HAP-1 (cell line): ENCODE data around the gene COPS3.
A peak's percentile ranks its signal among the peaks of the same experiment; 100 is the strongest.

Source experiments
- DNase-seq, 2 experiments: peaks; one replicate each; pipeline ENCODE4 v3.0.0-alpha.2; 2016 to 2020; ENCODE audit warnings: low spot score in 2 of 2
- H3K27me3 ChIP-seq: fragments of 250-450 bp; sonication (Bioruptor Pico); 2 replicates; pipeline ENCODE4 v1.5.1; 2020; ENCODE audit warnings: low read depth, mild to moderate bottlenecking, moderate library complexity
- H3K36me3 ChIP-seq: fragments of 250-450 bp; sonication (Bioruptor Pico); replicated peaks from 2 replicates; pipeline ENCODE4 v1.5.1; 2020; ENCODE audit warnings: mild to moderate bottlenecking
- H3K4me1 ChIP-seq: fragments of 250-450 bp; sonication (Bioruptor Pico); 2 replicates; pipeline ENCODE4 v1.5.1; 2020; ENCODE audit warnings: mild to moderate bottlenecking
- H3K4me3 ChIP-seq: fragments of 250-450 bp; sonication (Bioruptor Pico); 2 replicates; pipeline ENCODE4 v1.5.1; 2020; ENCODE audit warnings: mild to moderate bottlenecking, moderate library complexity
- H3K9me3 ChIP-seq: fragments of 250-450 bp; sonication (Bioruptor Pico); 2 replicates; pipeline ENCODE4 v1.5.1; 2020; ENCODE audit warnings: mild to moderate bottlenecking, moderate library complexity
- in situ Hi-C: fragments of 300-500 bp; cut with MboI; formaldehyde crosslinking; loops from 3 replicates; pipeline ENCODE4 v1.14.3; 2020; ENCODE audit warnings: low sequenced_read_pairs, inconsistent platforms, mixed read lengths

Gene COPS3

GRCh38 chr17:17246879-17247278 is 34.2 kb downstream of the COPS3 start:
- no peak for DNase-seq
- Histone ChIP-seq H3K27me3 (no peaks in the 10 kb centered on the region), H3K4me3 (no peak overlapping the region), H3K36me3 (peaks cover 55% of the 10 kb centered on the region), H3K9me3 (no peaks in the 10 kb centered on the region), H3K4me1 (no peaks in the 10 kb centered on the region)
- in situ Hi-C loops, result no loop called here

DNA sequence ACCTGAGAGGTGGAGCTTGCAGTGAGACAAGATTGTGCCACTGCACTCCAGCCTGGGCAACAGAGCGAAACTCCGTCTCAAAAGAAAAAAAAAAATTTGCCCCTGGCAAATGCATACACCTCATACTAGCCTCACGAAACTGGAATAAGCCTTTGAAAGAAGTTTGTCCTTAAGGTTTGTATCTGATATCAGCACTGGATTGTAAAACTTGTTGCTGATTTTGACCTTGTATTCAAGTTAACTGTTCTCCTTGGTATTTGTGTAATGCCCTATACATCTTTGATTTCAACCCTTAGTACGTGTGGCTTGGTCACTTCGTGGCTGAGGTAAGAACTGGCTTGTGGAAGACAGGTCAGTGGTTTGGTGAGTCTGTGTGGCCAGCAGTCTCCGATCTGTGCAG is 37.9 kb downstream of the COPS3 start:
- H3K4me1 ChIP-seq, result peaks cover 7% of the 10 kb centered on the region
- H3K9me3 ChIP-seq, result no peaks in the 10 kb centered on the region
- DNase-seq, result no peak
- in situ Hi-C loops, result no loop called here
- H3K4me3 ChIP-seq, result no peak overlapping the region
- no peaks in the 10 kb centered on the region for H3K27me3 ChIP-seq
- H3K36me3 ChIP-seq, result peaks cover 24% of the 10 kb centered on the region

- no peak for DNase-seq
- peaks cover 14% of the 10 kb centered on the region for H3K36me3 ChIP-seq
- H3K4me3 ChIP-seq, result no peak overlapping the region
- H3K9me3 ChIP-seq, result no peaks in the 10 kb centered on the region
- peaks cover 7% of the 10 kb centered on the region for H3K4me1 ChIP-seq
- in situ Hi-C loops, result no loop called here
- H3K27me3 ChIP-seq, result no peaks in the 10 kb centered on the region
Observed at GRCh38 chr17:17242246-17242645, 38.8 kb downstream of the COPS3 start.

DNA sequence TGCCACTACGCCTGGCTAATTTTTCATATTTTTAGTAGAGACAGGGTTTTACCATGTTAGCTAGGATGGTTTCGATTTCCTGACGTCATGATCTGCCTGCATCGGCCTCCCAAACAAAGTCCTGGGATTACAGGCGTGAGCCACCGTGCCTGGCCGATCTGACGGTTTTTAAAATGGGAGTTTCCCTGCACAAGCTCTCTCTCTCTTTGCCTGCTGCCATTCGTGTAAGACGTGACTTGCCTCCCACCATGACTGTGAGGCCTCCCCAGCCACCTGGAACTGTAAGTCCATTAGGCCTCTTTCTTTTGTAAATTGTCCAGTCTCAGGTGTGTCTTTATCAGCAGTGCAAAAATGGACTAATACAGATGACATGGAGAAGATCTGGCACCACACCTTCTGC is 39.4 kb downstream of the COPS3 start:
- Histone ChIP-seq H3K9me3 (no peaks in the 10 kb centered on the region), H3K4me3 (no peak overlapping the region), H3K36me3 (peaks cover 9% of the 10 kb centered on the region), H3K4me1 (peaks cover 7% of the 10 kb centered on the region), H3K27me3 (no peaks in the 10 kb centered on the region)
- DNase-seq, result no peak
- in situ Hi-C loops, result no loop called here

DNA sequence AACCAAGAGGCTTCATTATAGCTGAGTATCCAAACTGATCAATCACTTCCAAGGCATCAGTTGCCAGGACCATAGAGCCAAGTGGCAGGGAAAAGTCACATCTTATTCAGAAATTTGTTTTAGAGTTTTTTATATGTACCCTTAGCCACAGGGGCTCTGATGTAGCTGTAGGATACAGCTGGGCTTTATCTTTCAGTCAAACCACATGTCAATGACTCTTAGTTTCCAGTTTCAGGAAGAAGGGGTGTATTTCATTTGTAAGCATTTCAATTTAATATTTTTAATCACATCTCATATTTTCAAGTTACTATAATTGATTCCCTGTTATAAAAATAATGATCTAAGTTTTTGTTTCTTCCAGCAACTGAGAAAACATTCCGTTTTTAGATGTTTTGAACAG is 41.2 kb downstream of the COPS3 start:
- DNase-seq, result no peak
- H3K36me3 ChIP-seq, result no peaks in the 10 kb centered on the region; the same call in 1 of the 2 replicates
- H3K4me3 ChIP-seq, result no peak overlapping the region
- H3K9me3 ChIP-seq, result no peaks in the 10 kb centered on the region
- H3K4me1 ChIP-seq, result peaks cover 12% of the 10 kb centered on the region
- no peaks in the 10 kb centered on the region for H3K27me3 ChIP-seq
- in situ Hi-C loops, result no loop called here

DNA sequence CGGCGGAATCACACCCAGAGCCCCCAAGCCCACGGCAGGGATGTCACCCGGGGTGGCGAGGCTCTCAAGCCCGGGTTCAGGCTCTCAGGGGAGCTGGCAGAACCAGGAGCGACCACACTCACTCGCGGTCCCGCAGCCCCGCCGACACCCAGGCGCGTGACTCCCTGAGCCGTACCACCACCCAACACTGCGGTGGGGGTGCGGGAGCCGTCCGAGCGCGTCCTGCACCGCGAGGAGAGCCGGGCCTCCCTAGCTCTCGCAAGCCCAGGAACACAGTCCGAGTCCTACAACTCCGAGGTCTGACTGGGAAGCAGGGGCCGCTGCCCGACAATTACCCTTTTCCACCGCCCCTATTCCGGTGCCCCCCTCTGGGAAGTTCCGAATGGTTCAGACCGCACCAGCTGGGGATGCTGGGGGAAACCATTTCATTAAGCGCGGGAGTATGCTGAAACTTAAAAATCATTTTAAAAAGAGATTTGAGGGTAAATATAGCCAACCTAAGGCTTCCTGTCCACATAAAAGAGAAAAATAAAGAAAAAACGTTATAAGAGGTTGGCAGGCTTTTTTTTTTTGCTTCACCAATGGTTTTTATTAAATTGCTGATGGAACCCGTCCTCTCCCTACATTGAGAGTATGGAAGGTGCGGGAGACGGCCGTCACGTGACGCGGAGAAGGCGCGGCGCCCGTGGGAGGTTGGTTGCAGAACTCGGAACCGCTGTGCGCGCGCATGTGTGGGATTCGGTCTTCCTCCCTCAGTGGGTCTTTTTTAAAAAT is 43.8 kb downstream of the COPS3 start, which contains the start of gene FLCN:
Gene FLCN, minus strand, starts transcription at position 143 of the 774 bp plus-strand sequence. CDS start 9,031 bp downstream, outside the sequence.
- peaks cover 12% of the 10 kb centered on the region for H3K4me1 ChIP-seq
- H3K27me3 ChIP-seq, result no peaks in the 10 kb centered on the region
- in situ Hi-C loops, result no loop called here
- H3K9me3 ChIP-seq, result no peaks in the 10 kb centered on the region
- peaks cover 4% of the 10 kb centered on the region for H3K36me3 ChIP-seq
- peak; percentile 77 to 90 for DNase-seq
- H3K4me3 ChIP-seq, result peak within 1 kb of the TSS; percentile 97

DNA sequence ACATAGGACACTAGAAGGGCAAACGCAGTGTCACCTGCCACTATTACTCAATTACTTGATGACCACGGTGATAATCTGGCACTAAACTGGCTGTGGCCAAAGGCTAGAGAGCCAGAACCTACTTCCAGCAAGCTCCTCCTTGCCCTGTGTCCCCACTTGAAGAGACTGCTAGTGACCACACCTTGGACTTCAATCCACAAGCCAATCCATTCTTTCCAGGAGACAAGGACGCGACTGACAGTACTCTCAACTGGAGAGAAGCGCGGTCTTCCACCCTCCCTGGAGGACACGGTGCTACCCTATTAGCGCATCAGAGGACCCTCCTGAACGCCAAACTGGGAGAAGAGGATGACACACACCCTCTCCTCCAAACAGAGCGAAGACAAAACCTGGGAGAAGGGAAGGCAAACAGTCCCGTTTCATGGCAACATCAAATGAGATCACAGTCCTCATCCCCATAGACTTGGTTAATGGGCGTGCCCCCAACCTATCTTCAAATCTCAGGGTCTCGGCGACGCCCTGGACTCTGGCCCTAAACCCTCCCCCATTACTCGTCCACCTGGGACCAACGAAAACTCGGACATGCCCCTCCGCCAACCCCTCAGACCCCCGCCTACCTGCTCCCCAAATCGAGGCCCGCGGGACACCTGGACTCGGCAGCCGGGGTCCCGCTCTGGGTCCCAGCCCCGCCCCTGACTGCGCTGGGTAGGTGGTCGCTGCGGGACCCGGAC is 44.6 kb downstream of the COPS3 start:
- in situ Hi-C loops, result no loop called here
- peaks cover 9% of the 10 kb centered on the region for H3K36me3 ChIP-seq
- no peaks in the 10 kb centered on the region for H3K27me3 ChIP-seq
- no peaks in the 10 kb centered on the region for H3K9me3 ChIP-seq
- peak overlapping the region; percentile 97 for H3K4me3 ChIP-seq
- peaks cover 12% of the 10 kb centered on the region for H3K4me1 ChIP-seq
- DNase-seq, result peak; percentile 15 to 46

DNA sequence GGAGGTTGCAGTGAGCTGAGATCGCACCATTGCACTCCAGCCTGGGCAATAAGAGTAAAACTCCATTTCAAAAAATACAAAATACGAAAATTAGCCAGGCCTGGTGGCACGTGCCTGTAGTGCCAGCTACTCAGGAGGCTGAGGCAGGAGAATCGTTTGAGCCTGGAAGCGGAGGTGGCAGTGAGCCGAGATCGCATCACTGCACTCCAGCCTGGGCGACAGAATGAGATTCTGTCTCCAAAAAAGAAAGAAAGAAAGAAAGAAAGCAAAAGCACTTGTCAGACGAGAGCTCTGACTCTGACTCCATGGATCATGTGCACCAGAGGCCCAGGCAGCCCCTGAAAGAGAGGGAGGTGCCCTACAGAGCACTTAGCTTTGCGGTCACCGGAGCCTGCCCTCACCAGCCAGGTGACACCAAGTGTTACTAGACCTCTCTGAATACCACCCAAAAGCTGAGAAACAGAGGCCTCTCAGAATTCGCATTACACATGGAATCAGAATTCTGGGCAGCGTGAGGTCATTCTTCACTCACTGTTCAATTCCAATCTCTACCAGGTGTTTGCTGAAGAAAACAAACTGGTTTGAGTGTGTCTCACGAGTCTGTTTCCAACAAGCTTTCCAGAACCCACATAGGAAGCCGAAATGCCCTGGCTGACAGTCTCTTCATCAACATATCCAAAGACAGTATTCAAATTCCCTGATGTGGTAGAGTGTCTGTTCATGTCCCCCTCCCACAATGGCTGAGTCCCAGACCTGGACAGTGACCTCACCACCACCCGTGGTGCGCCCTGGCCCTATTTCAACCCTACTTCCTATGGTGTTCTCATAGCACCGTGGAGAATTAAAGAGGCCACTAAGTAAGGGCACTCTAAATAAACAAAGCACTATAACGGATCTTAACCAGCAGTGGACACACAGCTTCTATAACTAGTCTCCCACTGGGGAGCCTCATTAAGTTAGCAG is 45.6 kb downstream of the COPS3 start:
- Histone ChIP-seq H3K4me3 (peak overlapping the region; percentile 97), H3K36me3 (peaks cover 17% of the 10 kb centered on the region), H3K27me3 (no peaks in the 10 kb centered on the region), H3K4me1 (peaks cover 12% of the 10 kb centered on the region), H3K9me3 (no peaks in the 10 kb centered on the region)
- in situ Hi-C loops, result no loop called here
- DNase-seq, result peak in 1 of 2 experiments; percentile 34

DNA sequence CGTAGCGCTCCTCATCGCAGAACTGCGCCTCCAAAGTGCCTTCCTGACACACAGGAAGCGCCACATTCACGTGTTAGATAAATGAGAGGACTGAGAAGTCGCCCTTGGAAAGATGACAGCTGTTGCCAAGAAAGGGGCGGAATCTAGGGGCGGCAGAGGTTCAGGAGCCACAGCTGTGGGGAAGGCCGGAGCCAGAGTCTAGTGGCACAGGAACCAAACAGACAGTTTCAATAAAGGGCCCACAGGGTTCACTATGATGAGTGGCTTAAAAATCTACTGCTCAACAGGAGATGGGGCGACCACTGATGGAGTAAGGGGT is 48.8 kb downstream of the COPS3 start:
- Histone ChIP-seq H3K9me3 (no peaks in the 10 kb centered on the region), H3K27me3 (no peaks in the 10 kb centered on the region), H3K4me3 (no peak overlapping the region), H3K36me3 (peaks cover 47% of the 10 kb centered on the region), H3K4me1 (peaks cover 5% of the 10 kb centered on the region; the same call in 1 of the 2 replicates)
- no peak for DNase-seq
- in situ Hi-C loops, result no loop called here

DNA sequence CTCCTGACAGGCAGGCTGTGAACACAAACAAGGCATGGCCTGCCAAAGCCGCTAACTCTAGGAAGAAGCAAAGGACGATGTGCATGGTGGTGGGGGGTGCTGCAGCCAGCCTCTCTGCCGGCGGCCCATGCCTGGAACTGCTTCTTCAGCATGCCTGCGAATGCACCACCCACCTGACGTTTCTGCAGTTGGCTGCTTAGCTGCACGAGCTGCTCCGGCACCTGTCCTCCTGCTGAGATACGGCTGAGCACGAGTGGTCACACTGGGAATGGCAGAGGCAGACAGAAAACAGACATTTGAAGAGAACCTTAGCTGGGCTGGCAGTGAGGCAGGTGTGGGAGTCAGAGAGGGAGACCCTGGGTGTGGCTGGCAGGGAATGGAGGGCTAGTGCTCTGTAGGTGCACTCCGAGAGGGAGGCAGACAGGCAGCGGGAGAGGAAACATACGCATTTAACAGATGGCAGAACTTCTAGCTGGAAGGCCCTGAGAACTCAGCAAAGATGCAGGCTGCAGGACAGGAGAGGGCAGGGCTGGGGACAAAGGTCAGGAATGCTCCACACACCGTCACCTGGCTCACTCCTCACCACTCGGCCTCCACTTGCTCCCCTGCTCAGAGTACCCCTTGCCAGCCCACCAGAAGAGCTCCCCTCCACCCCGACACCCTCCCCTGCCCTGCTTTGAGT is 49.3 kb downstream of the COPS3 start:
- no peaks in the 10 kb centered on the region for H3K9me3 ChIP-seq
- peaks cover 5% of the 10 kb centered on the region; the same call in 1 of the 2 replicates for H3K4me1 ChIP-seq
- no peaks in the 10 kb centered on the region for H3K27me3 ChIP-seq
- DNase-seq, result no peak
- in situ Hi-C loops, result no loop called here
- H3K4me3 ChIP-seq, result no peak overlapping the region
- peaks cover 52% of the 10 kb centered on the region for H3K36me3 ChIP-seq

GRCh38 chr17:17229416-17230384 is 51.3 kb downstream of the COPS3 start:
- Histone ChIP-seq H3K36me3 (peaks cover 72% of the 10 kb centered on the region), H3K4me3 (no peak overlapping the region), H3K9me3 (no peaks in the 10 kb centered on the region), H3K4me1 (no peaks in the 10 kb centered on the region), H3K27me3 (no peaks in the 10 kb centered on the region)
- no peak for DNase-seq
- in situ Hi-C loops, result no loop called here

GRCh38 chr17:17228521-17229279 is 52.3 kb downstream of the COPS3 start:
- H3K9me3 ChIP-seq, result no peaks in the 10 kb centered on the region
- in situ Hi-C loops, result no loop called here
- H3K4me1 ChIP-seq, result no peaks in the 10 kb centered on the region
- DNase-seq, result no peak
- H3K27me3 ChIP-seq, result no peaks in the 10 kb centered on the region
- H3K36me3 ChIP-seq, result peaks cover 82% of the 10 kb centered on the region
- no peak overlapping the region for H3K4me3 ChIP-seq
